Renal cortical epithelial cell (primary cell): ENCODE measurements around the gene DLX6. TPM values are rescaled to one million over a fixed set of nuclear protein-coding genes. Genes with fewer than 3 reads are reported as not detected.

Experiments used
- DNase-seq: peaks from one replicate; pipeline ENCODE4 v3.0.0-alpha.2; 2011; ENCODE audit warnings: low read depth
- total RNA-seq: library from RNA; depleted of rRNA; stranded (reverse); fragments of >200 nt; gene quantifications from 2 replicates; pipeline ENCODE4 v1.2.3, GENCODE V29; 2014

Gene DLX6
- total RNA-seq, 1 donor from 2014 or later = not detected

DNA sequence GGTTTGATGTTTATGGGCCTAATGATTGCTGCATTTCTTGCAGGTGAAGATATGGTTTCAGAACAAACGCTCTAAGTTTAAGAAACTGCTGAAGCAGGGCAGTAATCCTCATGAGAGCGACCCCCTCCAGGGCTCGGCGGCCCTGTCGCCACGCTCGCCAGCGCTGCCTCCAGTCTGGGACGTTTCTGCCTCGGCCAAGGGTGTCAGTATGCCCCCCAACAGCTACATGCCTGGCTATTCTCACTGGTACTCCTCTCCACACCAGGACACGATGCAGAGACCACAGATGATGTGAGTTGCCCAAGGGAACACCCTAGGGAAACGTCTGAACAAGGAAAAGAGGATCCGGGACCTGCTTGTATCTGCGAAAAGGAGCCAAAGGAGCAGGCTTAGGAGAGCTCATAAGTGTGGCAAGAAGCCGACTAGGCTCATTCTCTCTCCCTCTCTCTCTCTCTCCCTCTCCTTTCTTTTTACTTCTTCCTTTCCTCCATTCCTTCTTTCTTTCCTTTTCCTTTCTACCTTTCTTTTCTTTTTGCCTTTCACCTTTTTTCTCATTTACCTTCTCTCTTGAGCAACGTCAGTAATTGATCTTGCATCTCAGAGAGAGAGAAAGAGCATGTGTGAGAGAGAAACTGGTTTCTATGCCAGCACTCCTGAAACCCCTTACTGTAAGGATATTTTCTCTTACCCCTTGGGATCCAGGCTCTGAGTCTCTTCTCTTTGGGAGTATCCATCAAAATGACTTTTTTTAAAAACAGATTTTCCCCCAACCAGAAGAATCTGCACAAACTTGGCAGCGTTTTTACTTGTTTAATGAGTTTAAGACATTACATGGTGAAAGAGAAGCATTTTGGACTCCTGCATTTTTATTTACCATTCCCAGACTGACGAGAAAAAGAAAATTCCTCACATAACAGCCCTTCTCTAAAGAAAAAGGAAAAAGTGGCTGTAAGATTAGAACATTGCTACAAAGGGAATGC lies 4.7 kb downstream of the DLX6 start:
- no peak for DNase-seq

- DNase-seq = no peak
Measured at GRCh38 chr7:97011104-97011503, 5.8 kb downstream of the DLX6 start.

DNA sequence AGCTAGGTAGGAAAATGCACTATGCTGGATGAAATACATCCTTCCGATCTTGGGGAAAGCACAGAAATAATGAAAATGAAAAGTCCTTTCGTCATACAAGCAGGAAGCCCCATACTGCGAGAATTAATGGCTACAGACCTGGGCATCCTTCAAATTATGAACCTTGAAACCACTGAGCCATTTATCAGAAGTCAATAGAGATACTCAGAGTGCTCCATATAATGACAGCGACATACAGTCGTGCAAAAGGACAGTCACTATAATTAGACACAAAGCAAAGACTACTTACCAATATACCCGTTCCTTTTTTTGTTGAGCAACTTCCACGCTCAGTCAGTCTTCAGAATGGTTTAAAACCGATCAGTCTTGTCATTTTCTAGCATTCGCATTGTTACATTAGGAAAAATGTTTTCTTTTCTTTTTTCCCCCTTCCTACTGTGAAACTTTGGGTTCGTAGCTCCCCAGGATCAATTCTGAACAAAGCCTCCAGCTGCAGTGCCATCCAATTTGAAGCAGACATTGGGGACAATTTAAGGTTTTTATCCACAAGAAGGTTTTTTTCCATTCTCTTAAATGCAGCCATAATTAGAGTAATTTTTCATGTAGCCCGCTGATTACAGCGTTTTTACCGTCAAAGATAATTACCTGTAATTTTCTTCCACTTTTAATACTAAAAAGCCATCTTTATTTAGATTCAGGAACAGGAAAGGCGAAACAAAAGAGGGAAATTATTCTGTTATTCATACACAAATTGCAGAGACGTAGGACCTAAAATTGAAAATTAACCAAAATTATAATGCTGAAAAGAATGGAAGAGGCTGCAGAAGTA lies 6.4 kb downstream of the DLX6 start:
- no peak for DNase-seq

DNA sequence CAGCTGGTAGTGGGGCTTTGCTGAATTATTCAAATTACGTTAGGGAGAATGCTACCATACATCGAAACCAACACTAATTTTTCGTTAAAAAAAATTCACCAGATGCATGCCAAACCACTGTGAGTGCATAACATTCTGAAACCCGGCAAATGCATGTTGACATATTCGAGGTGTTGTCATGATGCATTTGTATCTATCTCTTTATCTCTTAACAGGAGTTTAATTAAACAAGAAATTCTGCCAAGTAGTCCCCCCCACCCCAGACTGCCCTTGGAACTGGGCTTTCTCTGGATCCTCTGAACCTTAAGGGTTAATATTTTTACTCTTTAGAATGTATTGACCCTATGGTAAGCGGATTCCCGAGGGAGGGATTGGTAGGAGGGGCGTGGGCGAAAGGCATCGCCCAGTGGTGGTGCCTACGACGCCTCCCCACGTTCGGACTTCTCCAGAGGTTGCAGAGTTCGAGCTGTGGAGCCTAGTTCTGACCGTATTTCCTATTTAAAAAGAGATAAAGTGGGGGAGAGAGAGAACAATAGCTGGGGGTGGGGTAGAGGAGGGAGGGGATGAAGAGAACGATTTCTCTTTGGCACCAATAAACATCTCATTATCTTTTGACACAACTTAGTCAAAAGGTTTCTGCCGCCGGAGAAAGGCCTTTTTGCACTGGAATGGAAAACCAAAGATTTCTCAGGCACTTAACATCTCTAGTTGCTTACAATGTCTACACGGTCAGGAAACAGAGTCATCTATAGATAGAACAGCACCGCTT lies 7.2 kb downstream of the DLX6 start:
- DNase-seq = no peak

DNA sequence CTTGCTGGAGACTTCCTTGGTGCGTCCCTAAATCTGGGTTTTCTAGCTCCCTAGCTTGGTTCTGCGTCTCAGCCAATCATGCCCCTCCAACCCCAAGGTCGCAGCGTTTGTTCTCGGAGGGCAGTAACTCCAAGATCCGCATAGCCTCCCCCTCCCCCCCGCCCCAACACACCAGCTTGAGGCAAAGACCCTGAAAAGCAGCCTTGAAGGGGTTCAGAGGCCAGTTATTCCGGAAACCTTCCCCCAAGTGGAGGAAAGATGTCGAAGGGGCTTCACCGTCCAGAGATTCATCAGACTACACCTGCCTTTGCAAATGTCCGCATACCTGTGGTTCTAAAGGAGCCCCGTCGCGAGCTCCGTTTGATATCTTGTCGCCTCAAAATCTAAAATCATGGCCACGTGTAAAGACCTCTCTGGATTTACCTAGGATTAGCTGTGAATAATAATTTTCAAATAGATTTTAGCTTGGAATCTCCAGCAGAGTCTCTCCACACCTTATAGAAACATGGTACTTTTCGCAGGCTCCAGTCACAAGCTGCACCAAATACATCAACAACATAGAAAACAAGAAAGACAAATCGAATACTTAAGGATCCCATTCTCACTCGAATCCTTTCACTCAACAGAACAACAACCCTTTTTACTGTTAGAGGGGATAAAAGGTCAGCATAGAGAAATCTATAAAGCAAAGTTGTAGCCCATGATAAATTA lies 7.9 kb downstream of the DLX6 start:
- no peak for DNase-seq

- DNase-seq = no peak
Measured at GRCh38 chr7:97013845-97014134, 8.4 kb downstream of the DLX6 start.

GRCh38 chr7:97014145-97014750 lies 8.9 kb downstream of the DLX6 start:
- no peak for DNase-seq

- DNase-seq = no peak
Measured at GRCh38 chr7:97015279-97015678, 9.9 kb downstream of the DLX6 start.

DNA sequence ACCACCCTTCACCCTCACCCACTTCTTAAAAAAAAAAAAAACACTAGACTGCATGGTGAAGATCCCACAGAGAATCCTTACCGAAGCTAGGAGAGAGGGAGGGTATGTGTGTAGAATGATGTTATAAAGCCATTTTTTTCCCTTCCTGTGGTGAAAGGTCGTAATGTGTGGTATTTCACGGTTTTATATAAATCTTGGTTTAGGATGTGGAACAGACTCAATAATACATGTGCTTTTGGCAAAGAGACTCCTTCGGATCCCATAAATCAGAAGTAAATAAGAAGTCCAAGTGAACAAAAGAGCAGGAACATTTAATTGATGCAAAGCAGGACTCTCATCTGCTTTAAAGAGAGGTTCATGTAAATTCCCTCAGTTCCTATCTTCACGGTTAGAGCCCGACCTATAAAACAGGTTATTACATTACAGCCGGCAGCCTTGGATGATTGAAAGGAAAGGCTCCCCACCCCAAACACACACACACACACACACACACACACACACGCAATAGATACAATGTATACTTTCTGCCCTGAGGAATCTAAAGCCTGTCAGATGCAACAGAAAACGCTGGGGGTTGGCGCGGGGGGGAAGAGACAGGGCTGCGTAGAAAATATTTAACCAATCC lies 10.5 kb downstream of the DLX6 start:
- DNase-seq = no peak

DNA sequence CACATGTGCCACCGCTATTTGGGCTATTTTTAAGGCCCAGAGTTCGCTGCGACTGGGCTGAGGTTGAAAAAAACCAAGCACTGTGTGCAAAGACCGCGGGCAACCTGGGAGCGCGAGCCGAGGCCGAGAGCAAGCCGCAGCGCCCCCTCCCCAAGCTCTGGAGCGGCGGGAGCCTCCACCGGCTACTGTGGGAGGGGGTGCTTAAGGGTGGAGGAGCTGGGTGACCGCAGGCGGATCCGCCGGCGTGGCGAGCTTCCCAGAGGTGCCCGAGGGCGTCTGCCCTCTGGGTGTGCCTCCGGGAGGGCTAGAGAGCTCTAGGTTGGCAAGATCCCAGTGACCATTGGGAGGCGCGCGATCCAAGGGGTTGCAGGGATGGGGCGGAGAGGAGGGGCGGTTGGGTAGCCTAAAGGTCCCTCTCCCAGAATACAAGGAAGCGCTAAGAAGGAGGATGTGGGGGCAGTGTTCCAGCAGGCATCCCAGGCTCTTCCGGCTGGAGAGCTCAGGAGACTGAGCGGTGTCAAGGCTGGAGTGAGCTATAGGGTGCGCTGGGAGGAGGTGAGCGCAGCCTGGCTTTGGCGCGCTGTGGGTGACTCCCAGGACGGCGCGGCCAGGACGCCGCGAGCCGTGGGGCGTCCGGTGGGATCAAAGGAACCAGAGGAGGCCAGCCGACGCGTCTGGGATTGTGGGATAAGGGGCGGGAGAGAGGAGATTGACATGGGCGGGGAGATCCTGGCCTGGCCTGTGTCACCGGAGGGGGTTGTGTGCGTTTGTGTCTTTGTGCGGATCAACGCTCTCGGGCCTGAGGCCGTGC lies 11.2 kb downstream of the DLX6 start:
- no peak for DNase-seq

GRCh38 chr7:97017192-97018125 lies 12.1 kb downstream of the DLX6 start:
- DNase-seq = no peak

DNA sequence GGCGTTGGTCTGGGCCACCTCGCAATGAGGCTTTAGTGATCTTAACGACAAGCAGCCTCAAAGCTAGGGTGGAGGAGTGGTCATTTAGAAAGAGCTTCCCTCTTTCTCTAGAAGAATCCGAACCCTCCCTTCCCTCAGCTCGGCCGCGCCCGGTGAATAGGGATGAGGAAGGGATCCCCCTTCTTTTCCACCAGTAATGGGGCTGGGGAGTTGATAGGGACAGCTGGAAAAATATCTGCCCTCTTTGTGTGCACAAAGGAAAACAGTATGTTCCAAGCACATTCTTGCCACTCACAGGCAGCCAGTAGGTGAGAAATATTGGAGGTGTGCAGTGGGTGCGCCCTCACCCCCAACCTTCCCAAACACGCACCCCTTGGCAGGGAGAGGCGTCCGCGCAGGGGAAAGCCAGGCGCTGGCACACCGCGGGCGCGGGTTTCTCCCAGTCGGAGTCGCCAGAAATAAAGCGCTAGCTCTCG lies 12.8 kb downstream of the DLX6 start:
- no peak for DNase-seq

GRCh38 chr7:97018791-97019531 lies 13.6 kb downstream of the DLX6 start:
- no peak for DNase-seq

DNA sequence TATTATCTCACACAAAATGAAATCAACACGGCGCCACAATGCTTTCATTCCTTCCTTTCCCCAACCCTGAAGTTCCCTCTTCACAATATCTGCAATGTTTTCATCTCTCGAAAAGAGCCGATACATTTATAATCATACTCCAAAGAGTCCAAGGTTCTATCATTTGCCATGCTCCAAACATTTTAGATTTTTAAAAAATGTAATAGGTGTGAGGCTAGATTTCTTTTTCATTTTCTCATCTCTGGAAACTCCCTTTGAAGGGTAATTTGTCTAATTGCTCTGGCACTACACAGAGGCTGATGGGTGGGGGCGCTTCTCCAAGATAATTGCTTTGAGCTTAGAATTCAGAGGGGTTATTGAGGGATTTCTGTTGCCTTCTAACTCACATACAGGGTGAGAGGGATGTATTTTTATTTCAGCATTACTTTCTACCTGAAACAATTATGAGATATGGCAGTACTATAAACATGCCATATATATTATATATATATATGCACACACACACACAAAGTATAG lies 14.4 kb downstream of the DLX6 start:
- no peak for DNase-seq

DNA sequence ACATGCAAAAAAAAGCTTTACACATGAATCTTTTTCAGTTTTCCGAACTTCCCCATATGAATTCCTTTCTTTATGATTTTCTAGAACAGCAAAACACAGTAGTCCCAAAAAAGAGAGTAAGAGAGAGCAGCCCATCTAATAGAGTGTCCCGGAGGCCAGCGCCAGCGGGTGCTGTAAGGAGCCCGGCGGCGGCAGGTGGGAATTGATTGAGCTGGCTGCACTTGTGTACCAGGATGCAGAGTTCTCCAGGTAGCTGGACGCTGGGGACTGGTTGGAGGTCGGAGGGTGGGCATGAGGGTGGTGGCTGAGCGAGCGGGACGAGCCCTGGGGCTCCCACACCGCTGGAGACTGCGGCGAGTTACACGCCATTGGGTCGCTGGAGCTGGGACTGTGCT lies 15.2 kb downstream of the DLX6 start:
- no peak for DNase-seq

DNA sequence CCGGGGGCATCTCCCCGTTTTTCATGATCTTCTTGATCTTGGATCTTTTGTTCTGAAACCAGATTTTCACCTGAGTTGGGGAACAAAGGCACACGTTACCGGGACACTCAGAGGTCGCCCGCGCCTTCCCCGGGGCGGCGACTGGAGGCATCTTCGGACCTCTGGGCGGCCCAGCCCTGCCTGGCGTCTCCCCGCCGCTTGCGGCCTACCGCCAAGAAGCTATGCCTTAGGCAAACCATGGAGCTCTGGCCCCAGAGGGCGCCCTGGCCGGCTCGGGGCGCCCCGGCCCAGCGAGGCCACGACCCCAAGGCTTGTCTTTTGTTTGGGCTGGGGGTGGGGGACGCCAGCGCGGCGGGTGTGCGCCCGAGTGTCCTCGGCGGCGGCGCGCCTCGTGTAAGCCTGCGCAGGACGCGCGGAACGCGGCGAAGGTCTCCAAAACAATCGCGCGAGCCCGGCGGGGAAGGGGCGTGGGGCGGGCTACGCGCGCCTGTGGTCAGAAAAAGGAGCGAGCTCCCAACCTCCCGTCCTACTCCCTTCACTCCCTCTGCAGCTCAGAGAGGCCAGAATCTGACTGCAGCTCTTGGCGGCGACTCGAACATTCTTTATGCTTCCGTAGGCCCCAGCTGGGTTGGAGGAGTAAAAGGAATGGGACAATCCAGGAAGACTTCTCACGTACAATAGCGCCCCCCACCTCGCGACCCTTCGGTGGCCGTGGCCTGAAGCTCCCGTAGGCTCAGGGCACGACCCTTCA lies 15.8 kb downstream of the DLX6 start:
- DNase-seq = no peak
